ENCODE data around the gene CCDC33.

The CCDC33 gene

DNA sequence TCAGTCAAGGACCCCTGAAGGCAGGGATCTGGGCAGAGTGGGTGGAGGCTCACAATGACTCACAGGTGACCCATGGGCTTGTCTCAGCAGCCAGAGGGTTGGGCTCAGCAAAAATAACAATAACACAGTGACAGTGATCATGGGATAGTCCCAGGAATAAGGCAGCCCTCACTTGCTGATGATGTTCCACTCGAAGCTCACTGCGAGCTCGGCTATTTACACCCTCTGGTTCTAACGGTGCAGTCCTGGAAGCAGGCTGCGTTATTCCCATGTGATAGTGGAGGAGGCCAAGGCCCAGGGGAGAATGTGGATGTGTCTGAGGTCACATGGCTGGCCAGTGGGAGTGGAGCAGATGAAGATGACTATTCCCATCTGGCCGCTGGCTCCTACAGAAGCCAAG is 16.2 kb downstream of the CCDC33 start:
- Mint-ChIP-seq H3K36me3 (peaks cover 2% of the 10 kb centered on the region), H3K9me3 (no peaks in the 10 kb centered on the region), H3K27ac (no peak overlapping the region), H3K4me1 (peaks cover 3% of the 10 kb centered on the region), H3K4me3 (no peak overlapping the region), H3K27me3 (peaks cover 12% of the 10 kb centered on the region)
- ATAC-seq (ENCODE audit: low read depth) (no peak), DNase-seq (ENCODE audit: low spot score in 2 of 2) (no peak)

- no peak overlapping the region for H3K27ac Mint-ChIP-seq
- no peak for DNase-seq (ENCODE audit: low spot score in 2 of 2)
- H3K27me3 Mint-ChIP-seq: peaks cover 12% of the 10 kb centered on the region
- H3K36me3 Mint-ChIP-seq: peaks cover 2% of the 10 kb centered on the region
- ATAC-seq (ENCODE audit: low read depth): no peak
- H3K4me1 Mint-ChIP-seq: peaks cover 3% of the 10 kb centered on the region
- no peak overlapping the region for H3K4me3 Mint-ChIP-seq
- H3K9me3 Mint-ChIP-seq: no peaks in the 10 kb centered on the region
Observed at GRCh38 chr15:74252721-74253120, 16.6 kb downstream of the CCDC33 start.

DNA sequence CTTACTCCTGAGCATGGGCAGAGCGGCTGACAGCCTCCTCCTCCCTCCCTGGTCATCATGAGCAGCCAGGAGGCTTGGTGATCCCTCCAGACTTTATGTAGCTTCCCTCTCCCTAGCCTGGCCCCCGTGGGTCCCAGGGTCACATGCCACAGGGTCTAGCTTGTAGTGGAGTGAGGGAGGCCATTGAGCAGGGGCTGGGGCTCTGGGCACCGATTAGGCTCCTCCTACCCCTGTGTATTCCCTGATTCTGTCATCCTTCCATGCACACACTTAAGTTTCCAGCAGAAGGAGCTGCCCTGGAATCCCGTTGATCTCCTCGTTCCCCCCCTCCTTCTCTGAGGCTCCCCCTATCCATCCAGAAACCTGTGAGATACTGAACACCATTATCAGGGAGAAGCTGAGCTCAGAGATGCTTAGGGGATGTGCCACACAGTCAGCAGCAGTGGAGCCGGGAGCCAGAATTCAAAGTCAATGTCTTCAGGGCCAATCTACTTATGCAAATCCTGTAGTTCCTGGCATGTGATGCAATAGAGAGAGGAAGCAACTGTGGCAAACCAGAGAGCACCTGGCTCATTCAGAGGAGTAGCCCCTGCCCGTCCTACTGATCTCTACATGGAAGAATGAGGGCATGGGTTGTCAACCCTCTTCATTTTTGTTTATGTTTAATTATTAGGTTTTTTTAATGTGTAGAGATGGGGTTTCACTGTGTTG is 17.2 kb downstream of the CCDC33 start:
- no peak overlapping the region for H3K4me3 Mint-ChIP-seq
- DNase-seq (ENCODE audit: low spot score in 2 of 2) (no peak), ATAC-seq (ENCODE audit: low read depth) (no peak)
- H3K27me3 Mint-ChIP-seq: peaks cover 12% of the 10 kb centered on the region
- no peak overlapping the region for H3K27ac Mint-ChIP-seq
- H3K9me3 Mint-ChIP-seq: no peaks in the 10 kb centered on the region
- peaks cover 2% of the 10 kb centered on the region for H3K36me3 Mint-ChIP-seq
- peaks cover 3% of the 10 kb centered on the region for H3K4me1 Mint-ChIP-seq

DNA sequence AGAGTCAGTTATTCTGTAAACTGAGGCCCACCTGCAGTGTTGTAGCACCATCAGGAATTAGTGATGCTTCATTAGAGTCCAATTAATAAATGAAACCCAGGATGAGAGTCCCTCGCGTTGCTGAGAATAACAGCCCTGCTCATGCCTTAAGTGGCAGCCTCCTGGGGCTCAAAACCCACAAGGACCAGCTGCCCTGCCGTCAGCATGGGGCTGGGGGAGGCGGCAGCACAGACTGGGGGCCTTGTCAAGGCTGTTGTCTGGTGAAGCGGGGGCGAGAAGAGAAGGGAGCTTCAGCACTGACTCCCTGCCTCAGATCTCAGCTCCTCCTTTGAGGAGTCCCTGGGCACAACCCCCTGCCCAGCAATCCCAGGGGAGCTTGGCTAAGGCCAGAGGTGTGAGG is 21.0 kb downstream of the CCDC33 start:
- ATAC-seq (ENCODE audit: low read depth) (no peak), DNase-seq (ENCODE audit: low spot score in 2 of 2) (no peak)
- Mint-ChIP-seq H3K9me3 (no peaks in the 10 kb centered on the region), H3K4me1 (peaks cover 3% of the 10 kb centered on the region), H3K4me3 (no peak overlapping the region), H3K27ac (no peak overlapping the region), H3K27me3 (peaks cover 9% of the 10 kb centered on the region), H3K36me3 (peaks cover 2% of the 10 kb centered on the region)

DNA sequence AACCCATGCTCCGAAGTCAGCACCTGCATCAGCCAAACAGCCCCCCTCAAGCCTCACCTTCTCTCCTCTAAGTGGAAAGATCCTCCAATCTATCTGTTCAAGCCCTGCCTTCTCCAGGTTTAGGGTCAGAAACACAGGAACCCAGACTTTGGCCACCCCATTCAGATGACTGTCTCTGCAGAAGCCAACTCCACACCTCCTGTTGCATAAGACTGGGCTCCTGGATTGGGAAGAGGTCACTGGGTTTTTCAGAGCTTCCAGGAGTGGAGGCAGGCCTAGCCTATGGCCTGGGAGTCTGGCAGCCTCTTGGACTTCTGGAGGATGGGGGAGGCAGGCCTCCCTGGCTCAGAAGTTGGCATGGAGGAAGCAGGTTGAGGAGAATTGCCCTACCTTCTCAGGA is 21.5 kb downstream of the CCDC33 start:
- H3K27ac Mint-ChIP-seq: no peak overlapping the region
- peaks cover 9% of the 10 kb centered on the region for H3K27me3 Mint-ChIP-seq
- peaks cover 3% of the 10 kb centered on the region for H3K4me1 Mint-ChIP-seq
- H3K4me3 Mint-ChIP-seq: no peak overlapping the region
- no peaks in the 10 kb centered on the region for H3K9me3 Mint-ChIP-seq
- peaks cover 2% of the 10 kb centered on the region for H3K36me3 Mint-ChIP-seq
- DNase-seq (ENCODE audit: low spot score in 2 of 2) (no peak), ATAC-seq (ENCODE audit: low read depth) (no peak)

DNA sequence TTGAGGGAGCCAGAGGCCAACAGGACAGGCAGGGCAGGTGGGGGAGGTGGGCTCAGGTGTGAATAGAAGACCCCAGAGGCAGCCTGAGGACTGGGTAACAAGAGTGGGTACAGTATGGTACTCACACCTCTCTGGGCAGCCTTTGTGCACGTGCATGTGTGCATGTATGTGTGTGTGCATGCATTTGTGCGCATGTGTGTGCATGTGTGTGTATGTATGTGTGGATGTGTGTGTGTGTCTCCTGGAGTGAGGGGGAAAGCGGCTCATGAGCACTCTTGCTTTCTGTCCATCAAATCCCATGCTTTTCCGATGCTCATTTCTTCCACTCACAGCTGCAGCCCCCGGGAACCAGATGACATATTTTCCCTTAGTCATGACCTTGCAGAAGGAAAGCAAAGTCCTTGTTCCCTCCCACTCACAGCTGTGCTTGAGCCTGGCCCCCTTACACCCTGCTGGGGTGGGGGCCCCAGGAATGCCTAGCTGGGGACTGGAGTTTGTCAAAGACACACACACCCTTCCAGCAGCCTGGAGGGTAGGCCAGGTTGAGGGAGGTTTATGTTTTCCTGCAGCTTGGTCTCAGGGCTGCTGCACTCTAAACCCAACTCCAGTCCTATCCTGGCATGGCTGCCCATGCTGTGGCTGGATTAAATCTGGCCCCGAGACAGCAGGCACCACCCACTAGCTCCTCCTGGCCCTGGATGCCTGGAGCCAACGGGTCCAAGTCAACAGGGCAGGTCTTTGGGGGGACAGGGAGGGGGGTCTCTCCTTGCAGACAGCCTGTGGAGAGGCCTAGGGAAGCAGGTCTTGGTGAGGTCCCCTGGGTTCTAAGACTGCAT is 22.5 kb downstream of the CCDC33 start:
- peaks cover 13% of the 10 kb centered on the region for H3K27me3 Mint-ChIP-seq

DNA sequence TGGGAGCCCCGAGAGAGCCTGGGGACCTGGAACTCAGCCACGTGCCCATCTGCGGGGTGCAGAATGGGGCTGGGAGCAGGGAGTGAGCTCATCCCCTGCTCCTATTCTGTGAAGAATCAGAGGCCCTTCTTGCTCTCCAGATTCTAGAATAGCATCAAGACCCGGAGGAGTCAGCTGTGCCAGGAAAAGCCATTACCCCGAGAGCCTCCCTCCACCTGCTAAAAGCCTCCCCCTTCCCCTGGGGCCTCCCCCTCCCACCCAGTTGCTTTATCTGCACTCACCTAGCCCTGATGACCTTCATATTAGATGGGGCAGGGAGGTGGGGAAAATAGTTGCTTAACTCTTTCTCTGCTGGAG is 23.1 kb downstream of the CCDC33 start:
- Mint-ChIP-seq H3K4me1 (peaks cover 2% of the 10 kb centered on the region), H3K4me3 (no peak overlapping the region), H3K9me3 (no peaks in the 10 kb centered on the region), H3K36me3 (peaks cover 2% of the 10 kb centered on the region), H3K27me3 (peaks cover 15% of the 10 kb centered on the region), H3K27ac (no peak overlapping the region)
- ATAC-seq (ENCODE audit: low read depth) (no peak), DNase-seq (ENCODE audit: low spot score in 2 of 2) (no peak)

More for the DNA sequence above, 22.5 kb downstream of the CCDC33 start:
- DNase-seq (ENCODE audit: low spot score in 2 of 2): no peak
- ATAC-seq (ENCODE audit: low read depth): no peak
- Mint-ChIP-seq H3K36me3 (peaks cover 2% of the 10 kb centered on the region), H3K9me3 (no peaks in the 10 kb centered on the region), H3K4me3 (no peak overlapping the region), H3K4me1 (peaks cover 1% of the 10 kb centered on the region), H3K27ac (no peak overlapping the region)

GRCh38 chr15:74259821-74260607 is 23.9 kb downstream of the CCDC33 start:
- H3K36me3 Mint-ChIP-seq: peaks cover under 1% of the 10 kb centered on the region
- H3K9me3 Mint-ChIP-seq: no peaks in the 10 kb centered on the region
- peaks cover 10% of the 10 kb centered on the region for H3K27me3 Mint-ChIP-seq
- H3K27ac Mint-ChIP-seq: no peak overlapping the region
- H3K4me1 Mint-ChIP-seq: peaks cover 2% of the 10 kb centered on the region
- no peak overlapping the region for H3K4me3 Mint-ChIP-seq
- DNase-seq (ENCODE audit: low spot score in 2 of 2) (no peak), ATAC-seq (ENCODE audit: low read depth) (no peak)

DNA sequence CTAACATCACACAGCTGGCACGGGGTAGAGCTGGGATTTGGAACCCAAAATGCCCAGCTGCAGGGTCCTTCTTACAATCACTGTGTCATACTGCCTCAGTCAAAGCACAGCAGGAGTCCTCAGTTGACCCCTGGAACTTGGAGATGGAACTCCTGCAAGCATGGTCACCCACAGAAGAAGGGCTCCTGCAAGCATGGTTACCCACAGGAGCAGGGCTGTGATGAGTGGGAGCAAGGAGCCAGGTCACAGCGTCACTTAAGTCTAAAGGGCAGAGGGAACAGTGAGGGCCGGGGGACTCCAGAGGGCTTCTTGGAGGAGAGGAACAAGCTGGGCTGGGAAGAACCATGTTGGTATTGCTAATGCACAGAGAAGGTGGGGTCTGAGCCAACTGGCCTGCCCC is 24.9 kb downstream of the CCDC33 start:
- no peak overlapping the region for H3K27ac Mint-ChIP-seq
- DNase-seq (ENCODE audit: low spot score in 2 of 2) (no peak), ATAC-seq (ENCODE audit: low read depth) (no peak)
- H3K4me3 Mint-ChIP-seq: no peak overlapping the region
- H3K27me3 Mint-ChIP-seq: peaks cover 13% of the 10 kb centered on the region
- H3K4me1 Mint-ChIP-seq: peaks cover 2% of the 10 kb centered on the region
- H3K9me3 Mint-ChIP-seq: peaks cover 2% of the 10 kb centered on the region
- no peaks in the 10 kb centered on the region for H3K36me3 Mint-ChIP-seq

DNA sequence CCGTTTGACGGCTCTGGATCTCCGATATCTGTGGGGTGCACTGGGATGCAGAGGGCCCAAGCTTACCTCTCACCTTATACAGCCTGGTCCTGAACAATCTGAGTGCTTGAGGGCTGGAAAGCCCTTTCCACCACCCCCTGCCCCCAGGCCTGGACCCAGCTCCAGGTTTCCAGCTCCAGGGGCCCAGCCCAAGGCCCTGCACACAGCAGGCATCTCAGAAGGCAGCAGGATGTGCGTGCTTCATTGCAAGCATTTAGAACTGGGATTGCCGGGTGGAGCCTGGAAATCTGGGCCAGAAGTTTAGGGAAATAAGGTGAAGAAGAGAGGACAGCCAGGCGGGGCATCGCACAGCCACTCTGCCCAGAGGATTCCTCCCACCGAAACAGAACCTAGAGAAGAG is 25.6 kb downstream of the CCDC33 start:
- no peaks in the 10 kb centered on the region for H3K36me3 Mint-ChIP-seq
- H3K4me3 Mint-ChIP-seq: no peak overlapping the region
- ATAC-seq (ENCODE audit: low read depth) (no peak), DNase-seq (ENCODE audit: low spot score in 2 of 2) (no peak)
- H3K27ac Mint-ChIP-seq: no peak overlapping the region
- H3K27me3 Mint-ChIP-seq: peaks cover 13% of the 10 kb centered on the region
- peaks cover 2% of the 10 kb centered on the region for H3K9me3 Mint-ChIP-seq
- H3K4me1 Mint-ChIP-seq: peaks cover 2% of the 10 kb centered on the region

- peaks cover 2% of the 10 kb centered on the region for H3K4me1 Mint-ChIP-seq
- DNase-seq (ENCODE audit: low spot score in 2 of 2): no peak
- ATAC-seq (ENCODE audit: low read depth): no peak
- H3K27me3 Mint-ChIP-seq: peaks cover 13% of the 10 kb centered on the region
- H3K9me3 Mint-ChIP-seq: peaks cover 2% of the 10 kb centered on the region
- H3K27ac Mint-ChIP-seq: no peak overlapping the region
- H3K4me3 Mint-ChIP-seq: no peak overlapping the region
- H3K36me3 Mint-ChIP-seq: no peaks in the 10 kb centered on the region
Observed at GRCh38 chr15:74262151-74262550, 26.0 kb downstream of the CCDC33 start.

DNA sequence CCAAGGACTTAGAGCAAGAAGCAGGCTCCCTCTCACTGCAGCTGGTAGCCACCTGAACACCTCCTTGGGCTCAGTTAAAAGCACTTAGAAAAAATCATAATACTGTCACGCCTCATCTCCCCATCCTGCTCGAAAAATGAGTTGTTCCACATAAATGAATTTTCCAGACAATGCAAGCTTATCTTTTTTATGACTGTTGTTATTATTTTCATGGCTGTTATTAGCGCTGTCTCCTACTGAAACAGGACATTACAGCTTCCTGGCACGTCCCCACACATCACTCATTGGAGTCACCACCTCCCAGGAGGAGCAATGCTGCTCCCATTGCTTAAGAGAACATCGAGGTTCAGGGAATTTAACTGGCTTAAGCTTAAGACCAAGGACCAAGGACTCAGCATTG is 26.5 kb downstream of the CCDC33 start:
- H3K9me3 Mint-ChIP-seq: peaks cover 2% of the 10 kb centered on the region
- no peaks in the 10 kb centered on the region for H3K36me3 Mint-ChIP-seq
- no peak for DNase-seq (ENCODE audit: low spot score in 2 of 2)
- H3K27ac Mint-ChIP-seq: no peak overlapping the region
- no peak for ATAC-seq (ENCODE audit: low read depth)
- peaks cover 13% of the 10 kb centered on the region for H3K27me3 Mint-ChIP-seq
- no peak overlapping the region for H3K4me3 Mint-ChIP-seq
- H3K4me1 Mint-ChIP-seq: peaks cover 2% of the 10 kb centered on the region

GRCh38 chr15:74263466-74263865 is 27.3 kb downstream of the CCDC33 start:
- H3K27ac Mint-ChIP-seq: no peak overlapping the region
- H3K9me3 Mint-ChIP-seq: peaks cover 2% of the 10 kb centered on the region
- peaks cover 2% of the 10 kb centered on the region for H3K4me1 Mint-ChIP-seq
- no peak overlapping the region for H3K4me3 Mint-ChIP-seq
- ATAC-seq (ENCODE audit: low read depth) (no peak), DNase-seq (ENCODE audit: low spot score in 2 of 2) (no peak)
- H3K27me3 Mint-ChIP-seq: peaks cover 14% of the 10 kb centered on the region
- H3K36me3 Mint-ChIP-seq: no peaks in the 10 kb centered on the region

DNA sequence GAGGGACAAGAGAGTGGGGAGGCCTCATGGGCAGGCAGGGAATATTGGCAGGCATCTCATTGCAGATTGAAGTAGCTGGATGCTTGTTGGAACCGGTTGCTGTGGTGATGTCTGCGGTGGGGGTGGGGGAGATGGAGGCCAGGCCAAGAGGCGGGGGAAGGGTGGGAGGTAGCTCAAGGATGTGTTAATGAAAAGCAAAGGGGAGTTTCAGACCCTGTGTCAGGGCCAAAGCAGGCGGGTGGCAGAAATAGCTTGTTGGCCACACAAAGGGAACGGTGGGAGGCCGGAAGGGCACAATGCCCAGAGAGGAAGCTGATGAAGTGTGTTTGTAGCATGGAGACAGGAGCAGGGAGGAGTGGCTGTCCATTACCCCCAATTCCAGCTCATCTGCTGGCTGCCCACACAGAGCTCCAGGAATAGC is 28.0 kb downstream of the CCDC33 start:
- Mint-ChIP-seq H3K4me1 (peaks cover 2% of the 10 kb centered on the region), H3K36me3 (no peaks in the 10 kb centered on the region), H3K9me3 (peaks cover 2% of the 10 kb centered on the region), H3K27me3 (peaks cover 14% of the 10 kb centered on the region), H3K4me3 (no peak overlapping the region), H3K27ac (no peak overlapping the region)
- ATAC-seq (ENCODE audit: low read depth) (no peak), DNase-seq (ENCODE audit: low spot score in 2 of 2) (no peak)

All from memory B cell (primary cell).